GM12801 (cell line): ENCODE results near the gene YKT6.

Experiments used
- TF ChIP-seq, protein P1 (sequence below): IDR thresholded peaks from one replicate; pipeline ENCODE4 v1.5.1; 2011; ENCODE audit warnings: control low read depth; ENCODE audit not compliant: insufficient read length; ENCODE audit errors: extremely low read depth

YKT6 gene

DNA sequence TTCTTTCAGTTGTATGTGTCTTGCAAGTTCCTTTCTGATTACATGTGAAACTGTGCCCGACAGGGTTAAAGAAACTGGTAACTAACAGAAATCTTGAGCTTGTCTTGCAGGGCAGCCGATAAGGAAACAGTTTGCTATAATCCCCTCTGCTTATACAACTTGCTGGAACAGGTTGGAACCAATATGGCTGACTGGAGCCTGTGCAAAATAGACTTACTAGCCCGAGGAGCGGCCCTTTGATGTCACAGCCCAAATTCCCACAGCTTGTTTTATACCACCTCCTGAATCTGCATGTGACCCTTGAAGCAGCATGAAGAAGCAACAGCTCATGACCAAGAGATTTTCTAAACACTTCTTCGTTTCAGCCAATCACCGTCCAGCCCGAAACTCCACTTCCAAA is 3.3 kb upstream of the YKT6 start:
- TF ChIP-seq, protein P1, sequence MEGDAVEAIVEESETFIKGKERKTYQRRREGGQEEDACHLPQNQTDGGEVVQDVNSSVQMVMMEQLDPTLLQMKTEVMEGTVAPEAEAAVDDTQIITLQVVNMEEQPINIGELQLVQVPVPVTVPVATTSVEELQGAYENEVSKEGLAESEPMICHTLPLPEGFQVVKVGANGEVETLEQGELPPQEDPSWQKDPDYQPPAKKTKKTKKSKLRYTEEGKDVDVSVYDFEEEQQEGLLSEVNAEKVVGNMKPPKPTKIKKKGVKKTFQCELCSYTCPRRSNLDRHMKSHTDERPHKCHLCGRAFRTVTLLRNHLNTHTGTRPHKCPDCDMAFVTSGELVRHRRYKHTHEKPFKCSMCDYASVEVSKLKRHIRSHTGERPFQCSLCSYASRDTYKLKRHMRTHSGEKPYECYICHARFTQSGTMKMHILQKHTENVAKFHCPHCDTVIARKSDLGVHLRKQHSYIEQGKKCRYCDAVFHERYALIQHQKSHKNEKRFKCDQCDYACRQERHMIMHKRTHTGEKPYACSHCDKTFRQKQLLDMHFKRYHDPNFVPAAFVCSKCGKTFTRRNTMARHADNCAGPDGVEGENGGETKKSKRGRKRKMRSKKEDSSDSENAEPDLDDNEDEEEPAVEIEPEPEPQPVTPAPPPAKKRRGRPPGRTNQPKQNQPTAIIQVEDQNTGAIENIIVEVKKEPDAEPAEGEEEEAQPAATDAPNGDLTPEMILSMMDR, result no peak

DNA sequence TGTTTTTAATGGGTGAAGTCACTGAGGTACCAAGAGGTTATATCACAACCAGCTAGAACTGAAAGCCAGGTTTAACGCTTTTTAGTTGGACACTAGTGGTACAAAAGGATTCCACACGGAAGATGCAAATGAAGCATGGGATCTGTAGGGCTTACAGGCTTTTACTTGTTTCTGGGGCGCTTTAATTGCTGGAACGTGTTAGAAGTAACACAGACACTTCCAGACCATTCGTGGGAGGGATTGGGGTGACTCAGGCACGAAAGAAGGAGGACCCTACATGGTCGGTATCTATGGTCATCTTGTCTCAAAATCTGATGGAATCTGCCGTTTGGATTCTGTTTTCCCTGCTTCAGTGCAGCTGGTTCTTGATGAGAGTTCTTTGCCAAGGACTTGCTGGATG is 1.0 kb downstream of the YKT6 start:
- TF ChIP-seq, protein P1, result no peak

DNA sequence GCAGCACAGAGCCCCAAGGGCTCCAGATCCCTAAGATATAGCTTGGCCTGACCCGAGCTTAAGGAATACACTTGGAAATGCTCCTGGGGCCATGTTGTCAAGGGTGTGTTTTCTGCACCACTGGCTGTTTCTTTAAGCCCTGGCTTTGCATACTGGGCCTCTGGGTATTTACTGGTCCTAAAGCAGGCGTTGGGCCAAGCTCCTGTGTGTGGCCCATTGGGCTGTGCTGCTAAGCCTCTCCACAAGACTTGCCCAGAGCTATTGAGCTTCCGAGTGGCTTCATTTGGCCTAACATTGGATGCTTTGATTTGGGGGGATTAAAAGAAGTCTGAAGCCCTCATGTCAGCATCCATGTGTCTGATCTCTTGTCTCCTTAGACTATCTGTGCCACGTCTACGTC is 5.2 kb downstream of the YKT6 start:
- TF ChIP-seq, protein P1, result no peak

DNA sequence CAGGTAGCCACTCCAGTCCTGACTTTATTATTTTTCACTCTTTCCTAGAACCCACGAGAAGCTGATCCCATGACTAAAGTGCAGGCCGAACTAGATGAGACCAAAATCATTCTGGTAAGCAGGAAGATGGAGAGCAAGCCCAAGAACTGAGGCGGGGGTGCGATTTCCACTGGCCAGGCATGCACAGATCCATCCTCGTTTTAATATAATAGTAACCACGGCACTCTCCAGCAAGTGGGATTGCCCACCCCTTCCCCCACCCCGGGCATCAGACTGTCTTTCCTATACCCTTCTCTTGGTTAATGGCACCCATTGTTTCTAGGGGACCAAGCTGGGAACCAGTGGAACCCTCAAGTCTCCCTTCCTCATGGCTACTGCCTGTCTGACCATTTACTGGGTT is 7.3 kb downstream of the YKT6 start:
- TF ChIP-seq, protein P1, result no peak

DNA sequence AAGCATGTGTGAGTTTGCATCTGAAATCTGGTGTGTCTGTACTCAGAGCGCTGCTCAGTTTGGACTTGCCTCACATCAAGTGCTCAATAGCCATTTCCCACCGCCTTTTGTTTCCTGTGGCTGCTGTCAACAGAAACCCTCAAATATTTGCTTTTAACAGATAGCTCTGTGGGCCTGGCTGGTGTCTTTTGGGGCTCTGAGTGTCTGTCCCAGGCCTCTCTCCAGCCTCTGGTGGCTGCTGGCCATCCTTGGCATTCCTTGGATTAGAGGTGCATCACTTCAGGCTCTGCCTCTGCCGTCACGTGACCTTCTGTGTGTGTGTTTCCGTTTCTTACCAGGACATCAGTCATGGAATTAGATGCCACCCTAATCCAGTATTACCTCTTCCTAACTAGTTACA is 9.3 kb downstream of the YKT6 start:
- TF ChIP-seq, protein P1, result no peak

DNA sequence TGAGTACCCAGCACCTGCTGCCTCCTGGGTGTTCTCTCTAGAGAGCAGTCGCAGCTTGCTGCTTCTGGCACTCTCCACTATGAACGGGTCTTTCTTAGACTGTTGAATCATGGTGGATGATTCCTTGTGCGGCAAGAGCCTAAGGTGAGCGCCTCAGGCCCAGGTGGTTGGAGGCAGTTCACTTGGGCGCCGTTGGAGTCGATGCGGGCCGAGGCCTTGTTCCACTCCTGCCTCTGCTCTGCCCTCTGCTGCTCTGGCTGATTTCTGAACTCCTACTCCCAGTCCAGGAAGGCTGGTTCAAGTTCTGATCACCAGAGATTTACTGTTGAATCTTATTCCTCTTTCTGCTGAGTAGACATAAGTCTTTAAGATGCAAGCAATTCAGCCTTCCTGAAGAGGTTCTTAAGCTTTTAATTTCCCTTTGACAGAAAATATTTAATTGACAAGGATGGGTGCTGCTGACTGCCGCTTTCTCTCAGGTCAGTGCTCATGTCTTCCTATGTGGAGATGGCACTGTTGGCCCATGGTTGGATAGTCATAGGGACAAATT is 10.4 kb downstream of the YKT6 start:
- TF ChIP-seq, protein P1, result no peak

DNA sequence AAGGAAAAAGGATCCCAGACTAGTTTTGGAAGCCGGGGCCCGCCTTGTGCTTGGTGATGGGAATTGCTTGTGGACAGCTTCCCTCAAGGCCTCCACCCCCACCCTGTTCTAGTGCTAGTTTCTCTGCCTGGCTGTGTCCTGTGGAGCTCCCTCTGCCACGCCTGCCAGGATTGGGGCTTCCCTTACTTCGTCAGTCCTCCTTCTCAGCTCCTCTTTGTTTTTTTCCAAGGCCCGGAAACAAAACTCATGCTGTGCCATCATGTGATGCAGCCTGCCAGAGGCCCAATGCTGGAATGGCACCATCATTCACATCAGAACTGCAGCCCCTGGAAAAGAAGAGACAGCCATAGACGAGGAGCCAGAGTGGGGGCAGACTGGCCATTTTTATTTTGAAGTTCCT is 11.2 kb downstream of the YKT6 start:
- TF ChIP-seq, protein P1, result no peak

DNA sequence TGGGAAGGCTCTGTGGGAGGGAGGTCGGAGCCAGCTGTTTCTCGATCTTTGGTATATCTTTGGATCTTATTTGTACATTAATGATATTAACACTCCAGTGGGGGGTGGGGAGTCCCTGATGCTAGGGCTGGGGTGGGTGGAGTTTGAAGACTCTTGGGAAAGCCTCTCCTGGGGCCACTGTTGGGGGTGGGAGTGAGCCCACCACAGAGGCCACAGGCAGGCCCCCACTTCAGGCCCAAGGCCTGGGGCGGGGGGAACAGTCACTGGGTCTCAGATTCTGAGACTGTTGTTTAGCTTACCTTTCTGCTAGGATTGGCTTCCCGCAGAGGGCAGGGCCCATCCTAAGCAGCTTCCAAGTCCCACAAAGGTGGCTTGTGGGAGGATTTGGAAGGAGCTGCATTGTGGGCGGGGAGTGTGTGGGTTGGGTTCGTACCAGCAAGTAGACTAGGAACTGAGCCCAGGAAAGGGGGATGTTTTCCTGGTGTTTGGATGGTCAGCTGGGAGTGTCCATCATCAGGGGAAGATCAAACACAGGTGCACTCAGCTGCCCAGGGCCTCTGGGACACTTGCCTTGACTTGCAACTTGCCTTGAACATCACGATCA is 11.9 kb downstream of the YKT6 start:
- TF ChIP-seq, protein P1, result no peak
